ENCODE results near the gene ZNF837.

DNA sequence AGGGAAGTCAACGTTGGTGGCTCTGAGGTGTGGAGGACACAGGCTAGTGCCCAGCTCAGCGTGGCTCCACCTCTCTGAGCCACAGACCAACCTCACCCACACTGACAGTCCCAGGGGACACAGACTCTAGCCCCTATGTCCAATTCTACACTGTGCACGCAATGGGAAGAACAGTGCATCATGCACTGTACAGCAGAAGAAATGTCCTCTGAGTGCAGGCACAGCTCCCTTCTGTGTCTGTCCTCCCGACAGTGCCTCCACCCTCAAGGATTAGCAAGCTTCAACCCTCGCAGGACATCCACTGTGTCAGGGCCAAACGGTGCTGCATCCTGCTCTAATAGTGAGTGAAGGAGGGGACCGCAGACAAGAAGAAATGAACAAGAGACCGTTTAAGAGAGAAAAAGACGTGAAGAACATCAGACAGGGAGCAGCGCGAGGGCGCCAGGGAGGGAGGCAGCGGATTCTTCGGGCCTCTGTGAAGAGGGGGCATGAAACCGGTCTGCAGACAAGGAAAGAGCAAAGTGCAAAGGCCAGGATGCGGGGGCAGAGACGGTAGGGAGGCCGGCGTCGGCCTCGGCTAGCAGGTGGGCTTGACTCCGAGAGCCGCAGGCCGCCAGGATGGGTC, 681 bp downstream of the ZNF837 start:
- TF ChIP-seq, protein P1, sequence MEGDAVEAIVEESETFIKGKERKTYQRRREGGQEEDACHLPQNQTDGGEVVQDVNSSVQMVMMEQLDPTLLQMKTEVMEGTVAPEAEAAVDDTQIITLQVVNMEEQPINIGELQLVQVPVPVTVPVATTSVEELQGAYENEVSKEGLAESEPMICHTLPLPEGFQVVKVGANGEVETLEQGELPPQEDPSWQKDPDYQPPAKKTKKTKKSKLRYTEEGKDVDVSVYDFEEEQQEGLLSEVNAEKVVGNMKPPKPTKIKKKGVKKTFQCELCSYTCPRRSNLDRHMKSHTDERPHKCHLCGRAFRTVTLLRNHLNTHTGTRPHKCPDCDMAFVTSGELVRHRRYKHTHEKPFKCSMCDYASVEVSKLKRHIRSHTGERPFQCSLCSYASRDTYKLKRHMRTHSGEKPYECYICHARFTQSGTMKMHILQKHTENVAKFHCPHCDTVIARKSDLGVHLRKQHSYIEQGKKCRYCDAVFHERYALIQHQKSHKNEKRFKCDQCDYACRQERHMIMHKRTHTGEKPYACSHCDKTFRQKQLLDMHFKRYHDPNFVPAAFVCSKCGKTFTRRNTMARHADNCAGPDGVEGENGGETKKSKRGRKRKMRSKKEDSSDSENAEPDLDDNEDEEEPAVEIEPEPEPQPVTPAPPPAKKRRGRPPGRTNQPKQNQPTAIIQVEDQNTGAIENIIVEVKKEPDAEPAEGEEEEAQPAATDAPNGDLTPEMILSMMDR (IDR thresholded peaks at IDR 0.05; ENCODE audit: low read length), result no peak
- TF ChIP-seq EZH2 (optimal IDR thresholded peaks at IDR 0.05; ENCODE audit: low read depth, low read length), result no peak
